CD14-positive monocyte (primary cell): ENCODE results near the gene ACACA. TPM values are rescaled to one million over a fixed set of nuclear protein-coding genes. Genes with fewer than 3 reads are reported as not detected.

ENCODE experiments used
- DNase-seq, 3 donors: peaks; one replicate each; pipeline ENCODE4 v3.0.0-alpha.2; 2011 to 2022
- H2AFZ ChIP-seq: 2 replicates; pipeline ENCODE4 v1.6.0; 2012; ENCODE audit warnings: mild to moderate bottlenecking, low read depth, low read length, inconsistent platforms; ENCODE audit not compliant: insufficient read depth, poor library complexity, severe bottlenecking
- H3K27ac ChIP-seq, 2 donors: 1 replicate in 1 of 2; 2 replicates in 1 of 2; pipeline ENCODE4 v1.5.1; 2012 to 2013; ENCODE audit warnings: low read length in 2 of 2, control low read depth in 1 of 2, inconsistent platforms in 1 of 2, low read depth in 1 of 2, mild to moderate bottlenecking in 1 of 2
- H3K27me3 ChIP-seq, 2 donors: one replicate each; pipeline versions ENCODE4 v1.6.0 to v1.6.1; 2011 to 2013; ENCODE audit warnings: low read length in 2 of 2; ENCODE audit not compliant: control insufficient read depth in 2 of 2, insufficient read depth in 2 of 2
- H3K36me3 ChIP-seq, 2 donors: replicated peaks in 1 of 2; 1 replicate in 1 of 2; 2 replicates in 1 of 2; pipeline versions ENCODE4 v1.5.1 to v1.6.1; 2012 to 2013; ENCODE audit warnings: low read length in 2 of 2, control low read depth in 1 of 2, inconsistent platforms in 1 of 2, mild to moderate bottlenecking in 1 of 2; ENCODE audit not compliant: insufficient read depth in 2 of 2, control insufficient read depth in 1 of 2
- H3K4me1 ChIP-seq, 2 donors: 1 replicate in 1 of 2; 2 replicates in 1 of 2; pipeline versions ENCODE4 v1.5.1 to v1.6.1; 2012 to 2013; ENCODE audit warnings: low read length in 2 of 2, control low read depth in 1 of 2, inconsistent platforms in 1 of 2, mild to moderate bottlenecking in 1 of 2, moderate library complexity in 1 of 2; ENCODE audit not compliant: insufficient read depth in 2 of 2, control insufficient read depth in 1 of 2
- H3K4me2 ChIP-seq: replicated peaks from 2 replicates; pipeline ENCODE3; 2012; ENCODE audit warnings: low read length, moderate library complexity, mild to moderate bottlenecking; ENCODE audit not compliant: poor library complexity, severe bottlenecking; ENCODE audit errors: extremely low read depth
- H3K4me3 ChIP-seq, 3 experiments: fragments of 200-600 bp in 1 of 3; sonication (generic) in 1 of 3; replicated peaks in 1 of 3; 1 replicate in 2 of 3; 2 replicates in 1 of 3; pipeline ENCODE4 v1.5.1; 2011 to 2013; ENCODE audit warnings: low read length in 3 of 3, mild to moderate bottlenecking in 3 of 3, control low read depth in 2 of 3, low read depth in 2 of 3, inconsistent platforms in 1 of 3, moderate library complexity in 1 of 3
- H3K79me2 ChIP-seq: 2 replicates; pipeline ENCODE4 v1.6.0; 2012; ENCODE audit warnings: mild to moderate bottlenecking, control low read depth, inconsistent platforms, low read length, moderate library complexity; ENCODE audit not compliant: insufficient read depth
- H3K9ac ChIP-seq: 2 replicates; pipeline ENCODE4 v1.6.0; 2017; ENCODE audit warnings: low read length, mild to moderate bottlenecking; ENCODE audit not compliant: insufficient read depth, poor library complexity, severe bottlenecking
- H3K9me3 ChIP-seq, 2 donors: replicated peaks in 1 of 2; 1 replicate in 1 of 2; 2 replicates in 1 of 2; pipeline versions ENCODE4 v1.5.1 to v1.6.1; 2012 to 2013; ENCODE audit warnings: low read length in 2 of 2, control low read depth in 1 of 2; ENCODE audit not compliant: control insufficient read depth in 1 of 2, insufficient read depth in 1 of 2
- H4K20me1 ChIP-seq: 2 replicates; pipeline ENCODE4 v1.6.0; 2012; ENCODE audit warnings: mild to moderate bottlenecking, low read length, control low read depth, moderate library complexity; ENCODE audit not compliant: insufficient read depth
- H3K27ac Mint-ChIP-seq, 7 donors: one replicate each; pipeline ENCODE4 v1.8.0; 2020; ENCODE audit warnings: mild to moderate bottlenecking in 7 of 7, mixed read lengths in 7 of 7, moderate library complexity in 6 of 7, inconsistent platforms in 2 of 7
- H3K27me3 Mint-ChIP-seq, 3 donors: one replicate each; pipeline ENCODE4 v1.8.0; 2021 to 2022; ENCODE audit warnings: low read depth in 3 of 3, mild to moderate bottlenecking in 3 of 3, mixed read lengths in 3 of 3, moderate library complexity in 3 of 3, inconsistent platforms in 1 of 3
- H3K36me3 Mint-ChIP-seq, 2 donors: one replicate each; pipeline ENCODE4 v1.8.0; 2020; ENCODE audit warnings: mixed read lengths in 2 of 2, inconsistent platforms in 1 of 2, mild to moderate bottlenecking in 1 of 2
- H3K4me1 Mint-ChIP-seq: one replicate; pipeline ENCODE4 v1.8.0; 2020; ENCODE audit warnings: mild to moderate bottlenecking, mixed read lengths
- H3K4me3 Mint-ChIP-seq, 2 donors: one replicate each; pipeline ENCODE4 v1.8.0; 2020; ENCODE audit warnings: mild to moderate bottlenecking in 2 of 2, mixed read lengths in 2 of 2, moderate library complexity in 1 of 2
- H3K9me3 Mint-ChIP-seq, 7 donors: one replicate each; pipeline ENCODE4 v1.8.0; 2020 to 2022; ENCODE audit warnings: mixed read lengths in 7 of 7, mild to moderate bottlenecking in 6 of 7, moderate library complexity in 6 of 7, inconsistent platforms in 2 of 7
- WGBS: methylation state at CpG from one replicate; pipeline ENCODE4 v1.1.5; 2013; ENCODE audit warnings: missing lambda C conversion rate; ENCODE audit not compliant: insufficient coverage; 5-methylcytosine and 5-hydroxymethylcytosine counted together
- intact Hi-C, 2 donors: fragments of 100-400 bp; cut with micrococcal nuclease; formaldehyde crosslinking; loops; one replicate each; pipeline versions ENCODE4 v1.15.0 to v1.15.1; 2023
- polyA plus RNA-seq, 3 donors: library from polyadenylated mRNA; depleted of rRNA in 1 of 3; unstranded in 2 of 3; stranded (reverse) in 1 of 3; fragments of 300-500 nt in 2 of 3; fragments of >200 nt in 1 of 3; fragmentation: Illumina TruSeq in 2 of 3; gene quantifications; 1 replicate in 2 of 3; 2 replicates in 1 of 3; pipeline ENCODE4 v1.2.3, GENCODE V29; 2012 to 2021
- TF ChIP-seq, protein P1 (sequence below): fragments of 200-600 bp; IDR thresholded peaks from one replicate; pipeline ENCODE4 v1.8.0; 2022; ENCODE audit warnings: antibody characterized with exemption, mild to moderate bottlenecking

ACACA gene
- polyA plus RNA-seq, 3 donors: 3.5 to 4.6 (median 3.8) TPM

DNA sequence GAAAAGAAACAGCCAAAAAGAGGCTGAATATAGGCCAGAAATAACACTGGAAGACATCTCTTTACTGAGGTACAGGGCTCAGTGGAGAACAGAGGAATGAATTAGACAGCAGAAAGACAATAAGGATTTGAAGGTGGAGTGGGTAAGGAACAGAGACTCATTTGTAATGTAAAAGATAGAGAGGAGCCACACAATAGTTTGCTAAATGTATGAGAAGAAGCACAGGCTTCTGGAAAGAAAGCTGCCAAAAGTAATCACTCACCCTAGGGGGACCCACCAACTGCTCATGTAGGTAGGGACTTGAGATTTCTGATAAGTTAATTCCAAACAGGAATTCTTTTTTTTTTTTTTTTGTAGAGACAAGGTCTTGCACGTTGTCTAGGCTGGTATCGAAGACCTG, 271.1 kb downstream of the ACACA start:
- no peaks in the 10 kb centered on the region for H3K9me3 Mint-ChIP-seq
- intact Hi-C loops: no loop called here
- peaks cover 2 to 10% of the 10 kb centered on the region in 2 donors for H3K36me3 Mint-ChIP-seq
- no CpG with 5 or more reads among the region's 2 CpGs for WGBS
- Histone ChIP-seq H3K79me2 (no peaks in the 10 kb centered on the region), H3K27me3 (no peaks in the 10 kb centered on the region), H3K4me3 (no peak overlapping the region), H3K36me3 (no peaks in the 10 kb centered on the region), H3K4me1 (peaks cover 0 to 6% of the 10 kb centered on the region in 2 donors), H2AFZ (no peak overlapping the region), H3K27ac (no peak overlapping the region), H3K9me3 (no peaks in the 10 kb centered on the region), H3K4me2 (no peak overlapping the region), H4K20me1 (no peaks in the 10 kb centered on the region), H3K9ac (no peak overlapping the region)
- H3K4me3 Mint-ChIP-seq: no peak overlapping the region
- peaks cover 11% of the 10 kb centered on the region for H3K4me1 Mint-ChIP-seq
- TF ChIP-seq, protein P1, sequence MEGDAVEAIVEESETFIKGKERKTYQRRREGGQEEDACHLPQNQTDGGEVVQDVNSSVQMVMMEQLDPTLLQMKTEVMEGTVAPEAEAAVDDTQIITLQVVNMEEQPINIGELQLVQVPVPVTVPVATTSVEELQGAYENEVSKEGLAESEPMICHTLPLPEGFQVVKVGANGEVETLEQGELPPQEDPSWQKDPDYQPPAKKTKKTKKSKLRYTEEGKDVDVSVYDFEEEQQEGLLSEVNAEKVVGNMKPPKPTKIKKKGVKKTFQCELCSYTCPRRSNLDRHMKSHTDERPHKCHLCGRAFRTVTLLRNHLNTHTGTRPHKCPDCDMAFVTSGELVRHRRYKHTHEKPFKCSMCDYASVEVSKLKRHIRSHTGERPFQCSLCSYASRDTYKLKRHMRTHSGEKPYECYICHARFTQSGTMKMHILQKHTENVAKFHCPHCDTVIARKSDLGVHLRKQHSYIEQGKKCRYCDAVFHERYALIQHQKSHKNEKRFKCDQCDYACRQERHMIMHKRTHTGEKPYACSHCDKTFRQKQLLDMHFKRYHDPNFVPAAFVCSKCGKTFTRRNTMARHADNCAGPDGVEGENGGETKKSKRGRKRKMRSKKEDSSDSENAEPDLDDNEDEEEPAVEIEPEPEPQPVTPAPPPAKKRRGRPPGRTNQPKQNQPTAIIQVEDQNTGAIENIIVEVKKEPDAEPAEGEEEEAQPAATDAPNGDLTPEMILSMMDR: no peak
- DNase-seq: no peak
- peaks cover 0 to 2% (median 0%) of the 10 kb centered on the region in 3 donors for H3K27me3 Mint-ChIP-seq
- H3K27ac Mint-ChIP-seq: no peak overlapping the region

DNA sequence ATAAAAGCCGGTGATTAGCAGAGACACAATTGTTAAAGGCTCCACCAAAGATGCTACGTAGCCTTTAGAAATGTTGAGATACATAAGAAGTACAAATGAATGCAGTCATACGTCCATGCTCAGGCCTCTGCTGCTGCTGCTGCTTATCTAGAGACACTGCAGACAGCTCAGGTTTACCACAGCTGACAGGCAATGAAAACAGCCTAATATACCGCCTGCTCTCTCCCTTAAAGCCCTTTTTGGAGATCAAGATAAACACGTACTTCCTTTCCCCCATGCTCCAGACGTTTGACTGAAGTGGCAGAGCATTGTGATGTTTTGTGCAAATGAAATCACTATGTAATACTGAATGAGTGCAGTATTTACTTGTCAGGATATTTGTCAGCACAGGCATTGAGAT, 272.6 kb downstream of the ACACA start:
- no peak overlapping the region for H2AFZ ChIP-seq
- H3K27me3 ChIP-seq: no peaks in the 10 kb centered on the region
- WGBS: 100% methylated on average over 2 of the region's 6 CpGs
- H3K79me2 ChIP-seq: no peaks in the 10 kb centered on the region
- no peak for DNase-seq
- no peak overlapping the region for H3K4me2 ChIP-seq
- H3K36me3 ChIP-seq: peaks cover 4 to 11% of the 10 kb centered on the region in 2 donors
- Mint-ChIP-seq H3K4me3 (no peak overlapping the region), H3K4me1 (peaks cover 11% of the 10 kb centered on the region), H3K36me3 (peaks cover 9 to 12% of the 10 kb centered on the region in 2 donors), H3K27me3 (peaks cover 0 to 2% (median 0%) of the 10 kb centered on the region in 3 donors), H3K27ac (no peak overlapping the region), H3K9me3 (no peaks in the 10 kb centered on the region)
- TF ChIP-seq, protein P1: no peak
- intact Hi-C loops: no loop called here
- no peaks in the 10 kb centered on the region for H4K20me1 ChIP-seq
- H3K9ac ChIP-seq: no peak overlapping the region
- no peak overlapping the region for H3K4me3 ChIP-seq
- no peak overlapping the region for H3K27ac ChIP-seq
- H3K9me3 ChIP-seq: no peaks in the 10 kb centered on the region
- H3K4me1 ChIP-seq: peaks cover 0 to 6% of the 10 kb centered on the region in 2 donors
